HG03280 (cell line): ENCODE measurements around the gene GPR108.
A peak's percentile ranks its signal among the peaks of the same experiment; 100 is the strongest.
"Not testable (repeated sequence)": the region's sequence is repeated elsewhere in the genome, so short reads cannot be mapped to it uniquely, and the experiment has no call there.

Experiments
- ATAC-seq: cut with Tn5 transposase; IDR thresholded peaks from one replicate; pipeline ENCODE4 v1.9.1; 2021; ENCODE audit warnings: mild to moderate bottlenecking, moderate library complexity; ENCODE audit not compliant: unreplicated experiment

Gene GPR108

GRCh38 chr19:6721138-6721474 is 16.3 kb downstream of the GPR108 start:
- ATAC-seq = no peak

- ATAC-seq = no peak
These were observed 16.8 kb downstream of the GPR108 start, which contains the start of gene C3 for GRCh38 chr19:6720369-6721137. C3 (minus strand) TSS chr19:6720650; CDS start chr19:6720589, 61 bp downstream.

- ATAC-seq = no peak
These were observed 17.4 kb downstream of the GPR108 start for GRCh38 chr19:6719992-6720368.

GRCh38 chr19:6719540-6719861 is 17.9 kb downstream of the GPR108 start:
- ATAC-seq = no peak

- ATAC-seq = peak; percentile 48
These were observed 18.4 kb downstream of the GPR108 start for GRCh38 chr19:6718741-6719539.

GRCh38 chr19:6718111-6718740 is 19.2 kb downstream of the GPR108 start:
- no peak for ATAC-seq

GRCh38 chr19:6717441-6717971 is 19.9 kb downstream of the GPR108 start:
- ATAC-seq = no peak

GRCh38 chr19:6717036-6717435 is 20.3 kb downstream of the GPR108 start:
- no peak for ATAC-seq

- no peak for ATAC-seq
These were observed 20.8 kb downstream of the GPR108 start for GRCh38 chr19:6716610-6716970.

- no peak for ATAC-seq
These were observed 22.4 kb downstream of the GPR108 start for GRCh38 chr19:6714749-6715555.

- no peak for ATAC-seq
These were observed 23.3 kb downstream of the GPR108 start for GRCh38 chr19:6713773-6714692.

- ATAC-seq = no peak
These were observed 24.4 kb downstream of the GPR108 start for GRCh38 chr19:6712692-6713670.

GRCh38 chr19:6712231-6712630 is 25.1 kb downstream of the GPR108 start:
- ATAC-seq = no peak

- no peak for ATAC-seq
These were observed 25.8 kb downstream of the GPR108 start for GRCh38 chr19:6711605-6712004.

- no peak for ATAC-seq
These were observed 26.4 kb downstream of the GPR108 start for GRCh38 chr19:6711078-6711361.

GRCh38 chr19:6710273-6711077 is 26.9 kb downstream of the GPR108 start:
- no peak for ATAC-seq

GRCh38 chr19:6709549-6709948 is 27.8 kb downstream of the GPR108 start:
- ATAC-seq = no peak

GRCh38 chr19:6708913-6709312 is 28.5 kb downstream of the GPR108 start:
- not testable (repeated sequence) for ATAC-seq
